Stomach (tissue), 9 donors: ENCODE data around the gene REC114. TPM values are rescaled to one million over a fixed set of nuclear protein-coding genes. Genes with fewer than 3 reads are reported as not detected.

Experiments
- DNase-seq, 2 donors: peaks; one replicate each; pipeline versions ENCODE4 v3.0.0 to v3.0.0-alpha.2; 2013 to 2019
- H3K27ac ChIP-seq, 5 donors: fragments of 200-600 bp in 4 of 5; sonication (generic) in 4 of 5; one replicate each; pipeline ENCODE4 v1.5.1; 2013 to 2019; ENCODE audit warnings: mild to moderate bottlenecking in 1 of 5, moderate library complexity in 1 of 5
- H3K27me3 ChIP-seq, 3 donors: fragments of 200-600 bp; sonication (generic); one replicate each; pipeline ENCODE4 v1.5.1; 2017 to 2019; ENCODE audit warnings: mixed run types in 1 of 3
- H3K36me3 ChIP-seq, 4 donors: fragments of 200-600 bp; sonication (generic); 1 replicate in 3 of 4; 2 replicates in 1 of 4; pipeline ENCODE4 v1.5.1; 2016 to 2019
- H3K4me1 ChIP-seq, 4 donors: fragments of 200-600 bp; sonication (generic); one replicate each; pipeline ENCODE4 v1.5.1; 2016 to 2019
- H3K4me3 ChIP-seq, 4 donors: fragments of 200-600 bp; sonication (generic) in 3 of 4; one replicate each; pipeline ENCODE4 v1.5.1; 2016 to 2019; ENCODE audit warnings: mild to moderate bottlenecking in 1 of 4
- H3K9me3 ChIP-seq, 4 donors: fragments of 200-600 bp; sonication (generic); one replicate each; pipeline ENCODE4 v1.5.1; 2016 to 2019
- EP300 ChIP-seq: sonication (generic); formaldehyde crosslinking; IDR thresholded peaks from one replicate; pipeline ENCODE4 v1.6.1; 2017; ENCODE audit warnings: antibody characterized with exemption
- POLR2A ChIP-seq, 4 donors: fragments of 450-650 bp; IDR thresholded peaks; one replicate each; pipeline ENCODE4 v1.6.1; 2016; ENCODE audit warnings: antibody characterized with exemption in 4 of 4, control low read depth in 2 of 4, mild to moderate bottlenecking in 1 of 4, moderate library complexity in 1 of 4
- POLR2AphosphoS5 ChIP-seq, 3 donors: sonication (generic); formaldehyde crosslinking; IDR thresholded peaks; one replicate each; pipeline ENCODE4 v1.6.1; 2016; ENCODE audit warnings: antibody characterized with exemption in 3 of 3
- whole genome bisulfite sequencing, 5 donors: extraction: QIAGEN DNeasy Blood & Tissue Kit in 3 of 5; methylation state at CpG; one replicate each; pipeline versions ENCODE4 v1.1.5 to v1.1.7; 2013 to 2018; 5-methylcytosine and 5-hydroxymethylcytosine counted together
- intact Hi-C: fragments of 100-400 bp; cut with DNase I; formaldehyde crosslinking; loops from one replicate; pipeline ENCODE4 v1.15.1; 2023; ENCODE audit warnings: low total_unique reads
- polyA plus RNA-seq, 3 donors: library from polyadenylated mRNA; stranded (reverse); fragments of 200-250 nt; gene quantifications; one replicate each; pipeline ENCODE4 v1.2.3, GENCODE V29; 2013
- total RNA-seq, 5 donors: library from RNA; depleted of rRNA; stranded (reverse); fragments of >200 nt; gene quantifications; one replicate each; pipeline versions ENCODE4 v1.1.0 to v1.2.3, GENCODE V29; 2014 to 2016
- TF ChIP-seq, protein P1 (sequence below), 7 experiments: fragments of 450-650 bp in 4 of 7; fragments of 200-600 bp in 3 of 7; sonication (generic) in 3 of 7; IDR thresholded peaks; one replicate each; pipeline ENCODE4 v1.5.1; 2016 to 2019; ENCODE audit warnings: antibody characterized with exemption in 7 of 7, control low read depth in 2 of 7, mild to moderate bottlenecking in 1 of 7
- donor health status: healthy with polysubstance abuse.
- donor health status: Bipolar disorder and iron deficiency.
- donor health status: healthy.

REC114 gene
- total and polyA plus RNA-seq, 8 donors = not detected

DNA sequence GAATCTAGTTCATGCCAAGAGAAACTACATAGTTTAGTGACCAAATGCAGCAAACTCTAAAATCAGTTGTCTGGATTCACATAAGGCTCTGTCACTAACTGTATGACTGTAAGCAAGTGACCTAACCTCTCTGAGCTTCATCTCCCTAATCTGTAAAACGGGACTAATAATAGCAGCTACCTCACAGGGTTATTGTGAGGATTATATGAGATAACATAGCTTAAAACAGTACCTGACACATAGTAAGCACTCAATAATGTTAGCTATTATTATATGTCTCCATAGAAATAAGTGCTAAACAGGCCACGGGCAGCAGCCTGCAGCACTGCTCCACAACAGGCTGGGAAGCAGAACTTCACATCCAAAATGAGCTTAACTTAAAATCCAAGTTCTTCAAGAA is 160.0 kb downstream of the REC114 start:
- no peak for DNase-seq
- 56 to 71% (median 62%) methylated on average over 2 of the region's 2 CpGs for WGBS, 5 donors
- H3K4me3 ChIP-seq = no peak overlapping the region
- H3K9me3 ChIP-seq = no peaks in the 10 kb centered on the region
- H3K36me3 ChIP-seq = no peaks in the 10 kb centered on the region
- TF ChIP-seq POLR2AphosphoS5 (IDR thresholded peaks at IDR 0.05) (no peak), POLR2A (IDR thresholded peaks at IDR 0.05) (no peak), EP300 (no peak)
- TF ChIP-seq, protein P1, sequence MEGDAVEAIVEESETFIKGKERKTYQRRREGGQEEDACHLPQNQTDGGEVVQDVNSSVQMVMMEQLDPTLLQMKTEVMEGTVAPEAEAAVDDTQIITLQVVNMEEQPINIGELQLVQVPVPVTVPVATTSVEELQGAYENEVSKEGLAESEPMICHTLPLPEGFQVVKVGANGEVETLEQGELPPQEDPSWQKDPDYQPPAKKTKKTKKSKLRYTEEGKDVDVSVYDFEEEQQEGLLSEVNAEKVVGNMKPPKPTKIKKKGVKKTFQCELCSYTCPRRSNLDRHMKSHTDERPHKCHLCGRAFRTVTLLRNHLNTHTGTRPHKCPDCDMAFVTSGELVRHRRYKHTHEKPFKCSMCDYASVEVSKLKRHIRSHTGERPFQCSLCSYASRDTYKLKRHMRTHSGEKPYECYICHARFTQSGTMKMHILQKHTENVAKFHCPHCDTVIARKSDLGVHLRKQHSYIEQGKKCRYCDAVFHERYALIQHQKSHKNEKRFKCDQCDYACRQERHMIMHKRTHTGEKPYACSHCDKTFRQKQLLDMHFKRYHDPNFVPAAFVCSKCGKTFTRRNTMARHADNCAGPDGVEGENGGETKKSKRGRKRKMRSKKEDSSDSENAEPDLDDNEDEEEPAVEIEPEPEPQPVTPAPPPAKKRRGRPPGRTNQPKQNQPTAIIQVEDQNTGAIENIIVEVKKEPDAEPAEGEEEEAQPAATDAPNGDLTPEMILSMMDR (IDR thresholded peaks at IDR 0.05) = no peak
- no peaks in the 10 kb centered on the region for H3K27me3 ChIP-seq
- H3K4me1 ChIP-seq = peaks cover 55 to 100% (median 70%) of the 10 kb centered on the region in 4 donors
- intact Hi-C loops = no loop called here
- H3K27ac ChIP-seq = peak overlapping the region in 1 of 5 donors; percentile 74

GRCh38 chr15:73604477-73604876 is 161.5 kb downstream of the REC114 start:
- H3K27me3 ChIP-seq = no peaks in the 10 kb centered on the region
- DNase-seq = no peak
- no peaks in the 10 kb centered on the region for H3K9me3 ChIP-seq
- no peak for TF ChIP-seq POLR2A (IDR thresholded peaks at IDR 0.05)
- no peak for TF ChIP-seq POLR2AphosphoS5 (IDR thresholded peaks at IDR 0.05)
- TF ChIP-seq, protein P1 (IDR thresholded peaks at IDR 0.05) = no peak
- TF ChIP-seq EP300 = no peak
- 89 to 100% (median 100%) methylated on average over 1 of the region's 1 CpG for WGBS, 5 donors
- H3K36me3 ChIP-seq = peaks cover 0 to 3% (median 0%) of the 10 kb centered on the region in 4 donors
- no peak overlapping the region for H3K4me3 ChIP-seq
- H3K27ac ChIP-seq = no peak overlapping the region
- peaks cover 49 to 94% (median 69%) of the 10 kb centered on the region in 4 donors for H3K4me1 ChIP-seq
- intact Hi-C loops = no loop called here

GRCh38 chr15:73605759-73606436 is 162.9 kb downstream of the REC114 start:
- 88 to 95% (median 93%) methylated on average over 5 of the region's 5 CpGs for WGBS, 5 donors
- H3K4me3 ChIP-seq = no peak overlapping the region
- no peak for TF ChIP-seq POLR2A (IDR thresholded peaks at IDR 0.05)
- TF ChIP-seq, protein P1 (IDR thresholded peaks at IDR 0.05) = no peak
- no peak for TF ChIP-seq POLR2AphosphoS5 (IDR thresholded peaks at IDR 0.05)
- TF ChIP-seq EP300 = no peak
- peaks cover 39 to 91% (median 67%) of the 10 kb centered on the region in 4 donors for H3K4me1 ChIP-seq
- H3K9me3 ChIP-seq = no peaks in the 10 kb centered on the region
- peaks cover 0 to 3% (median 0%) of the 10 kb centered on the region in 4 donors for H3K36me3 ChIP-seq
- no peak for DNase-seq
- H3K27ac ChIP-seq = peak overlapping the region in 1 of 5 donors; percentile 31
- no peaks in the 10 kb centered on the region for H3K27me3 ChIP-seq
- intact Hi-C loops = no loop called here

DNA sequence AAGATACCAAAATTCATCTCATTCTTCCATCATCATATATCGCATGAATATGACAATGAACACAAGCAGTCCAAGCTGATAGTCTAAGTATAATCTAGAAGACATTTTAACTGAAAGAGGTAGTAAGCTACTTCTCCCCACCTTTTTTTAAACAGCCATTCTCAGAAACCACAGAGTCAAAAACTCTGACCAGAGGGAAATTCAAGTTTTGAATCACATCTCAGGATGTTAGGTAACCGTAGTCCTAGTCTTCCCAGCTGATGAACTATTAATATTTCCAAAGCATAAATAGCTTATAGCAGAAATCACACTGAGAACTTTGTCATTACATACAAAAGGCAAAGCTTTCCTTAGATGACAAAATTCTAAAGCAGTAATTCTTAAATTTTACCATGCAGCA is 164.4 kb downstream of the REC114 start:
- no peaks in the 10 kb centered on the region for H3K27me3 ChIP-seq
- intact Hi-C loops = no loop called here
- no peak for TF ChIP-seq POLR2AphosphoS5 (IDR thresholded peaks at IDR 0.05)
- TF ChIP-seq POLR2A (IDR thresholded peaks at IDR 0.05) = no peak
- no peak for TF ChIP-seq EP300
- TF ChIP-seq, protein P1 (IDR thresholded peaks at IDR 0.05) = no peak
- peaks cover 0 to 3% (median 0%) of the 10 kb centered on the region in 4 donors for H3K36me3 ChIP-seq
- no peak overlapping the region for H3K4me3 ChIP-seq
- WGBS, 5 donors = 72 to 79% (median 79%) methylated on average over 2 of the region's 2 CpGs
- no peaks in the 10 kb centered on the region for H3K9me3 ChIP-seq
- H3K4me1 ChIP-seq = peaks cover 26 to 91% (median 58%) of the 10 kb centered on the region in 4 donors
- H3K27ac ChIP-seq = peak overlapping the region in 2 of 5 donors; percentile 17 to 24
- DNase-seq = no peak
